ENCODE results near the gene SAMMSON. TPM values are rescaled to one million over a fixed set of nuclear protein-coding genes. Genes with fewer than 3 reads are reported as not detected.

Gene SAMMSON
- total RNA-seq (2014; rRNA removed; shearing (Covaris generic)): not detected in 2 replicates

GRCh38 chr3:69999140-70000027 lies at the start of gene SAMMSON:
Gene SAMMSON, plus strand, starts transcription at chr3:69999733.
- no peak for DNase-seq (ENCODE audit: low spot score)
- in situ Hi-C loops (cut with HindIII; ENCODE audit: low sequenced_read_pairs): no loop called here

- in situ Hi-C loops (cut with HindIII; ENCODE audit: low sequenced_read_pairs): no loop called here
- no peak for DNase-seq (ENCODE audit: low spot score)
Observed at GRCh38 chr3:69951616-69952015, 47.9 kb upstream of the SAMMSON start.

GRCh38 chr3:69959581-69959980 lies 40.0 kb upstream of the SAMMSON start:
- in situ Hi-C loops (cut with HindIII; ENCODE audit: low sequenced_read_pairs): no loop called here
- DNase-seq (ENCODE audit: low spot score): no peak

GRCh38 chr3:69961706-69962439 lies 37.7 kb upstream of the SAMMSON start:
- no peak for DNase-seq (ENCODE audit: low spot score)
- in situ Hi-C loops (cut with HindIII; ENCODE audit: low sequenced_read_pairs): no loop called here

GRCh38 chr3:69963643-69964042 lies 35.9 kb upstream of the SAMMSON start:
- no peak for DNase-seq (ENCODE audit: low spot score)
- in situ Hi-C loops (cut with HindIII; ENCODE audit: low sequenced_read_pairs): no loop called here

- in situ Hi-C loops (cut with HindIII; ENCODE audit: low sequenced_read_pairs): no loop called here
- DNase-seq (ENCODE audit: low spot score): no peak
Observed at GRCh38 chr3:69967156-69967555, 32.4 kb upstream of the SAMMSON start.

GRCh38 chr3:69970827-69971226 lies 28.7 kb upstream of the SAMMSON start:
- in situ Hi-C loops (cut with HindIII; ENCODE audit: low sequenced_read_pairs): no loop called here
- no peak for DNase-seq (ENCODE audit: low spot score)

GRCh38 chr3:69972672-69973071 lies 26.9 kb upstream of the SAMMSON start:
- in situ Hi-C loops (cut with HindIII; ENCODE audit: low sequenced_read_pairs): no loop called here
- no peak for DNase-seq (ENCODE audit: low spot score)

- in situ Hi-C loops (cut with HindIII; ENCODE audit: low sequenced_read_pairs): no loop called here
- DNase-seq (ENCODE audit: low spot score): no peak
Observed at GRCh38 chr3:69976021-69976420, 23.5 kb upstream of the SAMMSON start.

- in situ Hi-C loops (cut with HindIII; ENCODE audit: low sequenced_read_pairs): no loop called here
- no peak for DNase-seq (ENCODE audit: low spot score)
Observed at GRCh38 chr3:69983546-69984265, 15.8 kb upstream of the SAMMSON start.

- DNase-seq (ENCODE audit: low spot score): no peak
- in situ Hi-C loops (cut with HindIII; ENCODE audit: low sequenced_read_pairs): no loop called here
Observed at GRCh38 chr3:69985266-69985665, 14.3 kb upstream of the SAMMSON start.

- no peak for DNase-seq (ENCODE audit: low spot score)
- in situ Hi-C loops (cut with HindIII; ENCODE audit: low sequenced_read_pairs): no loop called here
Observed at GRCh38 chr3:69986419-69986818, 13.1 kb upstream of the SAMMSON start.

GRCh38 chr3:69987833-69988232 lies 11.7 kb upstream of the SAMMSON start:
- in situ Hi-C loops (cut with HindIII; ENCODE audit: low sequenced_read_pairs): no loop called here
- DNase-seq (ENCODE audit: low spot score): no peak

- DNase-seq (ENCODE audit: low spot score): no peak
- in situ Hi-C loops (cut with HindIII; ENCODE audit: low sequenced_read_pairs): no loop called here
Observed at GRCh38 chr3:69993757-69994156, 5.8 kb upstream of the SAMMSON start.

GRCh38 chr3:69994919-69995318 lies 4.6 kb upstream of the SAMMSON start:
- in situ Hi-C loops (cut with HindIII; ENCODE audit: low sequenced_read_pairs): no loop called here
- no peak for DNase-seq (ENCODE audit: low spot score)

GRCh38 chr3:69997631-69998307 lies 1.8 kb upstream of the SAMMSON start:
- in situ Hi-C loops (cut with HindIII; ENCODE audit: low sequenced_read_pairs): no loop called here
- no peak for DNase-seq (ENCODE audit: low spot score)

GRCh38 chr3:69998759-69999139 lies 784 bp upstream of the SAMMSON start:
- DNase-seq (ENCODE audit: low spot score): no peak
- in situ Hi-C loops (cut with HindIII; ENCODE audit: low sequenced_read_pairs): no loop called here

- in situ Hi-C loops (cut with HindIII; ENCODE audit: low sequenced_read_pairs): no loop called here
- DNase-seq (ENCODE audit: low spot score): no peak
Observed at GRCh38 chr3:70000028-70000410, 486 bp downstream of the SAMMSON start.

- in situ Hi-C loops (cut with HindIII; ENCODE audit: low sequenced_read_pairs): no loop called here
- DNase-seq (ENCODE audit: low spot score): no peak
Observed at GRCh38 chr3:70000563-70001081, 1.1 kb downstream of the SAMMSON start.
